Common myeloid progenitor, CD34-positive (primary cell): ENCODE results near the gene NLRP12.
"Not testable (repeated sequence)": the region's sequence is repeated elsewhere in the genome, so short reads cannot be mapped to it uniquely, and the experiment has no call there.

Experiments
- CTCF ChIA-PET: fragments of 350-600 bp; sonication (Branson Sonifier 250); formaldehyde crosslinking; loops from one replicate; lab custom pipeline; 2021; ENCODE audit warnings: antibody characterized with exemption; lab: Charles Lee
- POLR2A ChIA-PET: fragments of 350-600 bp; sonication (Branson Sonifier 250); formaldehyde crosslinking; loops from one replicate; lab custom pipeline; 2021; ENCODE audit warnings: antibody characterized with exemption; lab: Charles Lee
- DNase-seq, 3 donors: peaks; one replicate each; pipeline versions ENCODE4 v3.0.0 to v3.0.0-alpha.2; 2013
- H3K27ac ChIP-seq, 2 experiments: 1 replicate in 1 of 2; 2 replicates in 1 of 2; pipeline ENCODE4 v1.7.0; 2013; ENCODE audit warnings: inconsistent platforms in 2 of 2, low read length in 2 of 2, mild to moderate bottlenecking in 2 of 2, low read depth in 1 of 2, moderate library complexity in 1 of 2; ENCODE audit not compliant: severe bottlenecking in 2 of 2, insufficient read depth in 1 of 2, poor library complexity in 1 of 2
- H3K27me3 ChIP-seq, 5 experiments: replicated peaks in 2 of 5; 1 replicate in 3 of 5; 2 replicates in 2 of 5; pipeline versions ENCODE4 v1.6.1 to v1.7.0; 2013; ENCODE audit warnings: low read length in 4 of 5, mild to moderate bottlenecking in 2 of 5, moderate library complexity in 2 of 5, inconsistent platforms in 1 of 5; ENCODE audit not compliant: insufficient read depth in 5 of 5, control insufficient read depth in 4 of 5
- H3K36me3 ChIP-seq, 4 experiments: 1 replicate in 2 of 4; 2 replicates in 2 of 4; pipeline versions ENCODE4 v1.6.1 to v1.7.0; 2013; ENCODE audit warnings: low read length in 3 of 4, control low read depth in 1 of 4, mild to moderate bottlenecking in 1 of 4; ENCODE audit not compliant: control insufficient read depth in 4 of 4, insufficient read depth in 4 of 4
- H3K4me1 ChIP-seq, 4 experiments: 1 replicate in 3 of 4; 2 replicates in 1 of 4; pipeline versions ENCODE4 v1.6.1 to v1.7.1; 2013; ENCODE audit warnings: low read length in 3 of 4, mild to moderate bottlenecking in 3 of 4, control low read depth in 1 of 4, inconsistent platforms in 1 of 4, moderate library complexity in 1 of 4; ENCODE audit not compliant: control insufficient read depth in 4 of 4, insufficient read depth in 4 of 4; ENCODE audit errors: control extremely low read depth in 1 of 4
- H3K4me3 ChIP-seq, 7 experiments: 1 replicate in 4 of 7; 2 replicates in 3 of 7; pipeline versions ENCODE4 v1.5.1 to v1.7.0; 2013; ENCODE audit warnings: mild to moderate bottlenecking in 7 of 7, low read length in 6 of 7, moderate library complexity in 6 of 7, inconsistent platforms in 2 of 7, low read depth in 2 of 7, control low read depth in 1 of 7; ENCODE audit not compliant: insufficient read depth in 4 of 7, control insufficient read depth in 1 of 7; ENCODE audit errors: extremely low read depth in 1 of 7
- H3K9me3 ChIP-seq, 5 experiments: 1 replicate in 4 of 5; 2 replicates in 1 of 5; pipeline versions ENCODE4 v1.6.1 to v1.7.1; 2013; ENCODE audit warnings: low read length in 4 of 5, mild to moderate bottlenecking in 2 of 5, inconsistent platforms in 1 of 5, low read depth in 1 of 5, moderate library complexity in 1 of 5; ENCODE audit not compliant: control insufficient read depth in 4 of 5, insufficient read depth in 2 of 5; ENCODE audit errors: control extremely low read depth in 1 of 5
- WGBS: methylation state at CpG from one replicate; pipeline ENCODE4 v1.1.5; 2013; ENCODE audit not compliant: insufficient coverage; 5-methylcytosine and 5-hydroxymethylcytosine counted together

The NLRP12 gene

GRCh38 chr19:53785196-53785889 lies 38.8 kb downstream of the NLRP12 start:
- WGBS, result 26% methylated on average over 11 of the region's 11 CpGs
- Histone ChIP-seq H3K9me3 (no peaks in the 10 kb centered on the region), H3K27ac (no peak overlapping the region), H3K4me3 (peak overlapping the region in 2 of 7 experiments; percentile 8 to 52), H3K4me1 (peaks cover 6 to 12% (median 10%) of the 10 kb centered on the region in 4 experiments), H3K36me3 (no peaks in the 10 kb centered on the region), H3K27me3 (no peaks in the 10 kb centered on the region)
- peak; percentile 15 to 65 (median 61) for DNase-seq
- ChIA-PET POLR2A (no interaction called here), CTCF (interaction anchor here (1.2 kb wide), 1 partner anchor 245 kb away, joined by 4 read pairs; no protein-coding TSS in a partner anchor)

GRCh38 chr19:53782698-53783097 lies 41.4 kb downstream of the NLRP12 start:
- no peaks in the 10 kb centered on the region for H3K9me3 ChIP-seq
- peaks cover 6 to 12% (median 10%) of the 10 kb centered on the region in 4 experiments for H3K4me1 ChIP-seq
- 100% methylated on average over 3 of the region's 4 CpGs for WGBS
- no peak for DNase-seq
- no peaks in the 10 kb centered on the region for H3K36me3 ChIP-seq
- ChIA-PET POLR2A (no interaction called here), CTCF (interaction anchor here (0.7 to 1.6 kb wide), 2 partner anchors 10 to 241 kb away, joined by 3 to 6 read pairs; no protein-coding TSS in a partner anchor)
- no peak overlapping the region for H3K4me3 ChIP-seq
- H3K27ac ChIP-seq, result no peak overlapping the region
- H3K27me3 ChIP-seq, result no peaks in the 10 kb centered on the region

DNA sequence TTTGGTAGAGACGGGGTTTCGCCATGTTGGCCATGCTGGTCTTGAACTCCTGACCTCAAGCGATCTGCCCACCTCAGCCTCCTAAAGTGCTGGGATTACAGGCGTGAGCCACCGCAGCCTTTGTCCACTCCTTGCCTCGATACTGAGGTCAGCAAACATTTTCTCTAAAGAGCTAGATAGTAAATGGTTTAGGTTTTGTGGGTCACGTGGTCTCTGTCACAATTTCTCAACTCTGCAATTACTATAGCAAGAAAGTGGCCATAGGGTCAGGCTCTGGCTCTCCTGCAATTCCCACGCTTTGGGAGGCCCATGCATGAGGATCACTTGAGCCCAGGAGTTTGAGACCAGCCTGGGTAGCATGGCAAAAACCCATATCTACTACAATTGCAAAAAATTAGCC lies 42.8 kb downstream of the NLRP12 start:
- WGBS, result 90% methylated on average over 5 of the region's 8 CpGs

DNA sequence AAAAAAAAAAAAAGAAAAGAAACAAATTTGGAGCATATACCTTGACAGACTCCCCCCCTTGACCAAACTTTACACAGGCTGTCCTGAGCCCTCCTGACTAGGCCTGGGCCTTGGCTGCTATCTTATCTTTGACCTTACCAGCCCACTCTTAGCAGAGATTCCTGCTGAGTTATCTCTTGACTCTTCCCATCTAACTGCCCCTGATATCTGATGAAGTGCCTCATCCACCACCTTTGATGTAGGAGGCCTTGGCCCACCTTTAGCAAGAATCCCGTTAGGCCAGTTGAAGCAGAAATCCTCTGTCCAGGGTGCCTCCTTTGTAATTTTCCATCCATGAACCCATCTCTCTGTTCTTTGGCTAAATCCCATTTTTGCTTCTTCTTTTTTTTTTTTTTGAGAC lies 43.6 kb downstream of the NLRP12 start:
- Histone ChIP-seq H3K27ac (no peak overlapping the region), H3K27me3 (no peaks in the 10 kb centered on the region), H3K9me3 (no peaks in the 10 kb centered on the region), H3K4me3 (no peak overlapping the region), H3K36me3 (no peaks in the 10 kb centered on the region), H3K4me1 (peaks cover 5 to 8% (median 6%) of the 10 kb centered on the region in 4 experiments)
- ChIA-PET POLR2A (no interaction called here), CTCF (no interaction called here)
- DNase-seq, result no peak
- 100% methylated on average over 1 of the region's 1 CpG for WGBS

More for the DNA sequence above, 42.8 kb downstream of the NLRP12 start:
- peaks cover 6 to 12% (median 10%) of the 10 kb centered on the region in 4 experiments for H3K4me1 ChIP-seq
- H3K4me3 ChIP-seq, POLR2A ChIA-PET, H3K27ac ChIP-seq, H3K27me3 ChIP-seq, H3K36me3 ChIP-seq, H3K9me3 ChIP-seq, DNase-seq, CTCF ChIA-PET: not testable (repeated sequence)

GRCh38 chr19:53775524-53775923 lies 48.6 kb downstream of the NLRP12 start:
- Histone ChIP-seq H3K4me3 (no peak overlapping the region), H3K9me3 (no peaks in the 10 kb centered on the region), H3K36me3 (no peaks in the 10 kb centered on the region), H3K4me1 (no peaks in the 10 kb centered on the region), H3K27me3 (peaks cover 0 to 2% (median 0%) of the 10 kb centered on the region in 5 experiments), H3K27ac (no peak overlapping the region)
- POLR2A ChIA-PET, result no interaction called here
- WGBS, result 93% methylated on average over 15 of the region's 18 CpGs
- CTCF ChIA-PET, result interaction anchor here (0.8 to 1.6 kb wide), 4 partner anchors 15 to 255 kb away, joined by 3 to 6 read pairs (median 4); no protein-coding TSS in a partner anchor
- DNase-seq, result no peak

GRCh38 chr19:53774491-53774890 lies 49.6 kb downstream of the NLRP12 start:
- CTCF ChIA-PET, result interaction anchor here (1.4 kb wide), 1 partner anchor 18 kb away, joined by 4 read pairs; no protein-coding TSS in a partner anchor
- H3K4me3 ChIP-seq, H3K9me3 ChIP-seq, H3K27ac ChIP-seq, POLR2A ChIA-PET, H3K4me1 ChIP-seq, H3K36me3 ChIP-seq, DNase-seq, H3K27me3 ChIP-seq: not testable (repeated sequence)
- 100% methylated on average over 1 of the region's 7 CpGs for WGBS

DNA sequence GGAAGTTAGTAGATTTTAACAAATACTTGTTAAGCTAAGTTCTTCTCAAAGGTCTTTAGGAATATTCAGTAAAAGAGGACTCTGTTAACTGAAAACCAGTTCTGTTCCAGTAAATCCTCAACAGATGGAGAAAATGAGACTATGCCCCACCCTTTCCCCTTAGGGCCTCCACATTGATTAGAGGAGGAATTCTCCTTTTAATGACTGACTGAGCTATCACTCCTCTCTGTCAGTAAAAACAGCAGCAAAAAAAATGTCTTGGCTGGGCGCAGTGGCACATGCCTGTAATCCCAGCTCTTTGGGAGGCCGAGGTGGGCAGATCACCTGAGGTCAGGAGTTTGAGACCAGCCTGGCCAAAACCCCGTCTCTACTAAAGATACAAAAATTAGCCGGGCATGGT lies 50.1 kb downstream of the NLRP12 start:
- H3K36me3 ChIP-seq, result no peaks in the 10 kb centered on the region
- no peak overlapping the region for H3K27ac ChIP-seq
- no peak for DNase-seq
- ChIA-PET POLR2A (no interaction called here), CTCF (interaction anchor here (1.4 to 2.1 kb wide), 2 partner anchors 19 to 256 kb away, joined by 4 to 8 read pairs; no protein-coding TSS in a partner anchor)
- WGBS, result 100% methylated on average over 4 of the region's 4 CpGs
- no peaks in the 10 kb centered on the region for H3K9me3 ChIP-seq
- H3K4me1 ChIP-seq, result no peaks in the 10 kb centered on the region
- H3K4me3 ChIP-seq, result no peak overlapping the region
- H3K27me3 ChIP-seq, result peaks cover 0 to 2% (median 0%) of the 10 kb centered on the region in 5 experiments
